Measurements from ENCODE around the gene CCDC142. TPM values are rescaled to one million over a fixed set of nuclear protein-coding genes. Genes with fewer than 3 reads are reported as not detected.

Gene CCDC142
- total RNA-seq, 2 experiments from 2014 or later, result 18.9 to 20.2 TPM

Other genes starting within 250 kb of the CCDC142 start
- 1 to 10 TPM; 1.2 to 1.6 TPM for gene SLC4A5, start 139.6 kb downstream of the CCDC142 start, total RNA-seq
- 100 to 1,000 TPM in 1 of 2 experiments, 10 to 100 TPM in 1; 92.9 to 102 TPM for gene DCTN1, start 102.7 kb downstream of the CCDC142 start, total RNA-seq
- 1 to 10 TPM; 3.1 to 3.8 TPM for gene C2orf81, start 61.4 kb downstream of the CCDC142 start, total RNA-seq
- gene WDR54, start 61.3 kb downstream of the CCDC142 start, total RNA-seq, result 100 to 1,000 TPM; 101 to 102 TPM
- gene RTKN, start 41.1 kb downstream of the CCDC142 start, total RNA-seq, result 1 to 10 TPM; 1.2 to 1.6 TPM
- 10 to 100 TPM; 40.4 to 41.1 TPM for gene INO80B, start 27.9 kb downstream of the CCDC142 start, total RNA-seq
- 10 to 100 TPM; 24.9 to 28.7 TPM for gene WBP1, start 24.6 kb downstream of the CCDC142 start, total RNA-seq
- gene MOGS, start 17.6 kb downstream of the CCDC142 start, total RNA-seq, result 10 to 100 TPM; 82.6 to 83.9 TPM
- gene MRPL53, start 10.3 kb downstream of the CCDC142 start, total RNA-seq, result 100 to 1,000 TPM; 116 to 120 TPM
- gene TTC31, start 83 bp upstream of the CCDC142 start, total RNA-seq, result 10 to 100 TPM; 22.9 to 23.5 TPM
- under 1 TPM; 0.36 to 0.51 TPM for gene LBX2, start 16.6 kb upstream of the CCDC142 start, total RNA-seq
- gene PCGF1, start 24.7 kb upstream of the CCDC142 start, total RNA-seq, result 10 to 100 TPM; 23.8 to 26.1 TPM
- under 1 TPM; 0.25 TPM for gene TLX2, start 31.5 kb upstream of the CCDC142 start, total RNA-seq
- under 1 TPM; 0.75 to 0.91 TPM for gene DQX1, start 43.2 kb upstream of the CCDC142 start, total RNA-seq
- gene AUP1, start 46.7 kb upstream of the CCDC142 start, total RNA-seq, result 100 to 1,000 TPM; 200 to 208 TPM
- gene HTRA2, start 46.9 kb upstream of the CCDC142 start, total RNA-seq, result 10 to 100 TPM; 77.0 to 79.0 TPM
- 1 to 10 TPM; 1.4 to 1.6 TPM for gene LOXL3, start 70.9 kb upstream of the CCDC142 start, total RNA-seq
- 10 to 100 TPM; 22.5 to 22.7 TPM for gene DOK1, start 71.7 kb upstream of the CCDC142 start, total RNA-seq
- gene M1AP, start 165.3 kb upstream of the CCDC142 start, total RNA-seq, result not detected
- gene SEMA4F, start 171.2 kb upstream of the CCDC142 start, total RNA-seq, result 1 to 10 TPM; 5.2 to 5.9 TPM

All from activated CD8-positive, alpha-beta memory T cell treated with anti-CD3 and anti-CD28 coated beads for 36 hours (primary cell).